CD1c-positive myeloid dendritic cell (primary cell): ENCODE data around the gene UMAD1.

Experiments
- DNase-seq: peaks from one replicate; pipeline ENCODE4 v3.0.0-alpha.2; 2016; ENCODE audit errors: extremely low spot score

UMAD1 gene

DNA sequence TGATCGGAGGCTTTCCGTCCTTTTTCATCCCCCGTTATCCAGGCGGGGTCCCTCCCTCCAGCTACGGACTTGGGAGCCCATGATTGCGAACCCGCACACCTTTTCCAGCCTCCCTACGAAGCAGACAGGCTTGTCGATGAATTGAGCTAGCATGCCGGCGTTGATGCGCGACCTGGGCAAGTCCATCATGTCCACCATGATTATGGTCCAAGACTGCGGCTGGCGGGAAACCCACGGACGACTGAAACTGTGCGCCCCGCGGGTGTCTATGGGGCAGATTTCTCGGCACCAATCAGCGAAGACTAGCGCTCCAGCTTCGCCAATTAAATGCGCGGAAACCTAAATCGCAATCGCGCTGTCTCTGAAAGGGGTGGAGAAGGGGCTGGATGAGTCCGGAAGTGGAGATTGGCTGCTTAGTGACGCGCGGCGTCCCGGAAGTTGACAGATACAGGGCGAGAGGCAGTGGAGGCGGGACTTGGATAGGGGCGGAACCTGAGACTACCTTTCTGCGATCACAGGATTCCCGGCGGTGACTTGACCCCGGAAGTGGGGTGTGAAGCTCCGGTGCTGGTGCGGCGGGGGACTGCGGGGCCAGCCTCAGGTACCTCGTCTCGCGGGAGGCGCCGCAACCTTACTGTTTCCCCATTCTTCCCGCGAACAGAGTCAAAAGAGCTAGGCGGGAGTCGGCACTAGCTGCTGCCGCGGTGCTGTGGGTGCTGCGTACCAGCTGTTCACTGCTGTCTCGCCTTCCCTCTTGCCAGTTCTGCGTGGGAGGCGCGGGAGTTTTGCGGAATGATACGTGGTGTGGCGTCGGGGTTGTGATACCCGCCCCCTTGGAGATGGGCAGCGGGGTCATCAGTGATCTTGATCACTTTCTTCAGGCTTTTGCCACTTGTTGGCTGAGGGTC lies at the start of gene UMAD1:
UMAD1 (plus strand) TSS at position 532 of the 908 bp plus-strand sequence. CDS start 32,620 bp downstream, outside the sequence.
- DNase-seq: peak; percentile 99

DNA sequence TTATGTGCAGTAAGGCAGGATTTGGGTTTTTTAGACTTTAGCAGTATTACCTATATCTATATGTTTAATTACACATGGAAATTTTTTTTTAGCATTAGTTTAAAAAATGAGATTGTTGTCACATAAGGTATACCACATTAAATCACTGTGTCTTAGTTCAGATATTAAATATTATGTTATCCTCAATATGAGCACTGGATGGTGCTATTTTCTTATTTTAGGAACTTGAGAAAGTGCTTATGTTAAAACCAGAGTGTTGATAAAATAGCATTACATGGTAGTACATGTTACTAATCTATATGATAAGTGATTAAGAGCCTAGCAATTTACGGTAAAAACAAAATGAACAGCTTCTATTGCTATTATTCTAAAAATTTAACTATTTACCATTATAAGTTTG lies 45.1 kb upstream of the UMAD1 start:
- DNase-seq: peak; percentile 59

DNA sequence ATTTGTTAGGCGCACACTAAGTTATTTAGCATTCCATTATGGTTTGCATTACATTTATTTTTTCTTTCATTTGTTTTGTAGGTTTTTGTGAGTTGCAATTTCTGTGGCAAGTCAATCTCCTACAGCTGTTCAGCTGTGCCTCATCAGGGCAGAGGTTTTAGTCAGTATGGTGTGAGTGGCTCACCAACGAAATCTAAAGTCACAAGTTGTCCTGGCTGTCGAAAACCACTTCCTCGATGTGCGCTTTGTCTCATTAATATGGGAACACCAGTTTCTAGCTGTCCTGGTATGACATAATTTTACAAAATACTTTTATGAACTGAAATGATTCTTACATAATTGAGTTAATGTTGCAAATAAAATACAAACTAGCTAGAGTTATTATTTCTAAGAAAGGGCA lies 44.4 kb upstream of the UMAD1 start:
- no peak for DNase-seq

DNA sequence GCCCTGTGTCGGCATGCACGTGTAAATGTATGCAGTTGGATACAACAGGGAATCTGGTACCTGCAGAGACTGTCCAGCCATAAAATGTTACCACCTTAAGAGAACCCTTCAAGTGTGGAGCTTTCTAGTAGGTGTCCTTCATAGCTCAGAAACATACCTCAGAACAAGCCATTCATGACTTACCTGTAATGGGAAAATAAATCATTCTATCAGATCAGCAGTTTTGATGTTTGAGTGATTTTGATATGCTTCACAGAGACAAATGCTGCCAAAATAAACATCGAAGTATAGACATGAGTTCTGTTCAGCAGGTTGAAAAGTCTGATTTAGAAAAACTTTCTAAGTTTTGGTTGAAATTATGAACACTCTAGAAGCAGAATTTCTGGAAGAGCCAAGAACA lies 33.5 kb upstream of the UMAD1 start:
- no peak for DNase-seq

DNA sequence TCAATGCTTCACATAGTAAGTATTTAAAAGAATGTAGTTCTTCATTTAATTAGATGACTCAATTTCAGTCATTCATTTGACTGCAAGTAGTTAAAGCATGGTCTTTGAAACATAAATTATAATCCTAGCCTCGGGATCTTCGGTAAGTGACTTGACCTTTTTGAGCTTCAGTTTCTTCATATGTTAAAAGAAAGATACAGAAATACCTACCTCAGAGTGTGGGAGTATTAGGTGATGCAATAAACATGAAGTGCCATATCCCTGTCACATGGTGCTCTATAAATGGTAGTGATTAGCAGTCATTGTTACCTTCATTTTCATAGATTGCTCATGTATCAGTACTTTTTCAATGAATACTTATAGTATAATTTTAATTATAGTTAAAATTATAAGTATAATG lies 31.2 kb upstream of the UMAD1 start:
- DNase-seq: no peak

DNA sequence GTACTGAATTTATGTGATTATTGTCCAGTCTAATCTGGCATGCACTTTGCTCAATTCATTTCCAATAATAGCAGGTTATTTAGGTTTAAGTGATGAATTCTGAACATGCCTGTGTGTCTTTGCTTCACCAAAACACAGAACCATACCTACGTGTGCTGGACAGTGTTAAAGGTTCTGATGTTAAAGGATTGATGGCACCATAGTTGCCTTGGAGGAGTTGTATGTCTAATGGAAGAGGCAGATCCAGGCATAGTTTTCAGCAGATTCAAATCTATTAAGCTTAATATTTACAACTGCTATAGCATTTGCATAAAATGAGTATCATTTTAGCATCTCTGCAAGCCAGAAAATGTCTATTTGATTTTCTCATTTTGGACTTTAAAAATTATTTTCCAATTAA lies 28.0 kb upstream of the UMAD1 start:
- DNase-seq: no peak

DNA sequence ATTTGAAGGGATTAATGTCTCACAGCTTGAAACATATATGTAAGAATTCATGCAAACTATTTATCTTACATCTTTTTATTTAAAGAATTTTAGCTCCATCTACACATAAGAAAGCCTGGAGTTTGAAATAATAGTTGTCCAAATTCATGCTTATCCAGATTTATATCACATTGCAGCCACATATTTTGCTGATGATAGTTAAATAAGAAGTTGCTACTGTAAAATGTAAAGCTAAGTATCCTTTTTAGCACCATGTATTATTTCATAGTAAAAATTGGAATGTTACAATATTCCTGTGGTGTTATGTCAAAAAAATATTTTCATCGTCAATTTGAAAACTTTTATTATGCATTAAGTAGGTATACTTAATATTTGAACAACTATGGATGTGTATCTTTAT lies 27.3 kb upstream of the UMAD1 start:
- no peak for DNase-seq

DNA sequence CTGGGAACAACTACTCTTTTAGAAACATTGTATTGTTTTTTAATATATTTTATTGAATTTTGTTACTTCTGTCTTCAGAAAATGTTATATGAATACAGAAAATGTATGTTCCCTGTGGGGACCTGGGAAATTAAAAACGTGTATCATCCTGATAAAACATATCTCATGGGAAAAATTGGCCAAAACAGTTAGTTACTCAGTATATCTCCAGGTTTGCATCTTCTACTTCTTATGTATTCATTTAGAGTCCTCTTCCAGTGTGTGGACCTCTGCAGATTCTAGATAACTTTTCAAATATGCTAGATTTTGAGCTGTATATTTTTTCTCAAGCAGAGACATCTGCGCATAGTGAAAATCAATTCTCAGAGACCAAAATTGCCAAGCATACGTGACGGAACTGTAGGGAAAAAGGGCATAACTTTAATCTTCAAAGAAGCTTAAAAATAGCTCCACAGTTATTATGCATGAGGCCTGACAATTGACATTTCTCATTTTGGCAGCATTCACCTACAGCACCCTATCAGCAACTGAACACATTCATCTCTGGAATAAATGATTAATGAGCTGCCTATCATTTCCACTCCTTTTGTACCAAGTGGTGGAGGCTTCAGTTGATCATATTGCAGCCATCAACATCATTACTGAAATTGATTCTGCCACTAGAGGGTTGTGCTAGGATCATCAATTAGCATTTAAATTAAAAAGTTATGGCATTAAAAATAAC lies 26.4 kb upstream of the UMAD1 start:
- no peak for DNase-seq

DNA sequence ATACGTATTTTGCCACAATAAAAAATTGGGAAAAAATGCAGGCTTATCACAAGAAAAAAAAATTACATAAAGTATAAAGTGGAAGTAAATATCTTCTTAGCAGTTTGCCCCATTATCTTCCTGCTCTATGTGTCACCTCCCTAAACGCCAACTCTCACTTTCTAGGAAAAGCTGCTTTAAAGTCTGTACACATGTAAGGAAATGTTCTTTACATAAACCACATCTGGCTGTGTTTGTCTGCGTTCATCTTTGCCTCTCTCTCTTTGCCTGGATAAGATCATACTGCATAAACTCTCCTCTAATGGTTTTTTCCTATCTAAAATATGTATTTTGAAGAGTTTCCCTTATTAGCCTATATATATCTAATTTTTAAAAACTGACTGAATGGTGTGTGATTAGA lies 23.0 kb upstream of the UMAD1 start:
- no peak for DNase-seq

DNA sequence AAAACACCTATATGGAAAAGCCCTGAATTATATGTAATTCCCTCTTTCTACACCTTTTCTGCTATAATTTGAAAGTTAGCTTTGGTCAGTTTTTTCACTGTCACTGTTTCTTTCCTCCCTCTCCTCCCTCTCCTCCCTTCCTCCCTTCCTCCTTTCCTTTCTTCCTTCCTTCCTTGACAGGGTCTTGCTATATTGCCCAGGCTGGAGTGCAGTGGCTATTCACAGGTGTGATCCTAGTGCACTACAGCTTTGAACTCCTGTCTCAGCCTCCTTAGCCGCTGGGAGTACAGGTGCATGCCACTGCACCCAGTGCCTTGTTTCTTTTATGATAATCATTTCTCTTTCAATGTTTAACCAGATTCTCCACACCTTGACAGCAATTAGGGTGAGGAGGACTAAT lies 22.1 kb upstream of the UMAD1 start:
- DNase-seq: no peak

DNA sequence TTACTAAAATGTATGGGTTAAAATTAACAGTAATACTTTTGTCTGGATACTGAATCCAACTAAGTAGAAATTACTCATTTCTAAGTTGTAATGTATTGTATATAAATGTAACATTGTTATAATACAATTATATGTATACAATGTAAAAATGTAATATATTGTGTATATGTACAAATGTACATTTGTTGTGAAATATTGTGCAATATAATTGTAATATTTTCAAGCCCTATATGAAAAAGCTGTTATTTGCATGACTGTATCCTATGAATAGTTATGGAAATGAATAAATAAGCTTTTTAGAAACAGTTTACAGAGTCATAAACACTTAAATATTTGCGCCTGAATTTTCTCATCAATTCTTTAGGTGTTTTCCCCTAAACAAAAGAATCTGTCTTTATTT lies 20.3 kb upstream of the UMAD1 start:
- DNase-seq: no peak

DNA sequence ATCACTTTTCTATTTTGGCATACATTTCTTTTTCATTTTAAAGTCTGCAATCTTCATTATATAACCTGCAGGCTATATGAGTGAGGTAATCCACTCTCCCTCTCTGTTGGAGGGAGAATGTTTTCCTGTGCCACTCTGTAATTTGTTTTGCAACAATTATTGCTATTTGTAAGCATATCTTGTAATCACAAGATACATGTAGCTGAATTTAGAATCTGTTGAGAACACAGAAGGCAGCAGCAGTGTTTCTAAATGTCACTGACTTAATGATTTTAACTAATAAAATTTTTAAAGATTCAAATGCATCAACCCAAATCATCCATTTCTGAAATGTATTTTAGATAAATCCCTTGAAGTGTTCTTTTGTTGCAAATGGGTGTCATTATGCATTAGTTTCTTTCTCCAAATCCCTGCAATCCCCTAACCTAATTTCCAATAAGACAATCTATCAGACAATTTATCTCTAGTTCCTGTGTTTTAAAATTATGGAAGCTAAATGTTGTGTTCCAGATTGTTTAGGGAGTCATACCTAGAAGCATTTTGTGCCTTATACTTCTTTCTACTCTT lies 19.8 kb upstream of the UMAD1 start:
- no peak for DNase-seq

DNA sequence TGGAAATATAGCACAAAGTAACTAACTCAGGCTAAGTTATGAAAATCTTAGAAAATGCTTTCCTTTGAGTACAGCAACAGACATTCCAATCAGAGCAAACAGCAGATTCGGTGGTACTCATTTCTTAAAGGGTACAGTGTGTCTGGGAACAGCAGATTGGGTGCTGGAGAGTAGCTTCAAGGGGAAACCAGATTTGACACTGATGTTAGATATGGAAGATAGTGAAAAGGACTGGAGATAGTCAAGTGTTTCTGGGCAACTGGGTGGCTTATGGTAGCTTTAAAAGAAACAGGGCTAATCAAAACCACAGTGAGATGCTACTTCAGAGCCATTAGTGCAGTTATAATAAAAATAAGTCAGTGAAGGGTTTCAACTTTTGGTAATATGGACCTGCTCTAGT lies 12.1 kb upstream of the UMAD1 start:
- no peak for DNase-seq

DNA sequence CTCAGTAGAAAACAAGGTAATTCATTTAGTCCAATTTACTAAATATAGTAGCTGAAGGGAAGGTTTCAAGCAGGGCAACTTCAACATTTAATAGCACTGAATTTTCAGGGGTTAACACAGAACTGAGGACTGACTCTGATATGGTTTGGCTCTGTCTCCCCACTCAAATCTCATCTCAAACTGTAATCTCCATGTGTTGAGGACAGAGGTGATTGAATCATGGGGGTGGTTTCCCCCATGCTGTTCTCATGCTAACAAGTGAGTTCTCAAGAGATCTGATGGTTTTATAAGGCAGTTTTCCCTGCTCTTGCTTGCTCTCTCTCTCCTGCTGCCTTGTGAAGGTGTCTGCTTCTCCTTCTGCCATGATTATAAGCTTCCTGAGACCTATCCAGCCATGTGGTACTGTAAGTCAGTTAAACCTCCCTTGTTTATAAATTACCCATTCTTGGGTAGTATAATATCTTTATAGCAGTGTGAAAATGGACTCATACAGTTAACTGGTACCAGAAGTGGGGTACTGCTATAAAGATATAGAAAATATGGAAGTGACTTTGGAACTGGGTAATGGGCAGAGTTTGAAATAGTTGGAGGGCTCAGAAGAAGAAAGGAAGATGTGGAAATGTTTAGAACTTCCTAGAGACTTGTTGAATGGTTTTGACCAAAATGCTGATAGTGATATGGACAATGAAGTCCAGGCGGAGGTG lies 9.8 kb upstream of the UMAD1 start:
- DNase-seq: no peak

DNA sequence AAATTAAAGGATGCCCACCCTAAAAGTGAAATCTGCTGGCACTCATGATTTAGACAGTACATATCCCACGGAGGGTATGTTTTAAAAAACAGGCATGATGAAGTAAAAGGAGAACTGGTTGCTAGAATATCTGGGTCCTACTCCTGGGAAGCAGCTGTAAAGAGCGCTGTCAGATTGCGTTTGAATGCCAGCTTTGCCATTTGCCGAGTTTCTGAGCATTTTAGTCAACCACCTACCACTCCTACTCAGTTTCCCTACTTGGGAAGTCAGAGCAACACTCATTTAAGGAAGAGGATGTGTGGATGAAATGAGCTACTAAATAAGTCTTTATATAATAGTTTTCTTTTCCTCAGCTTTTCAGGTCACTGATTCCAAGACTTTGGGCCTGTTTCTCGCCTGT lies 1.1 kb upstream of the UMAD1 start:
- peak; percentile 35 for DNase-seq

DNA sequence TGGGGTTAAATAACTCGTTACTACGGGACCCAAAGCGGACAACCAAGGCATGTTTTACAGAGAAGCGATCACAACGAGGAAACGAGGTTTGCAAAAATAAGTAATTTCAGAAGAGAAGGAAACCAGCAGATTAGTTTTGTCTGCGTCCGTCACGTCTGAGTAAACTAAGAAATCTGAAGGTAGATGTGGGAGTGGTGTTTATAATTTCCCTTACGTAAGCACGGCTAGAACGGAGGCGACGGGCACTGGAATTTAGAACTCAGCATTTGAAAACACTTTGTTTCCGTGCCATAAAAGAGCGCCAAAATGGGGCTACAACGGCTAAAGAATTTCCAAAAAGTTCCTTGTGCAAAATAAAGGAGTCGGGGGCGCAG lies 718 bp upstream of the UMAD1 start:
- DNase-seq: peak; percentile 47

DNA sequence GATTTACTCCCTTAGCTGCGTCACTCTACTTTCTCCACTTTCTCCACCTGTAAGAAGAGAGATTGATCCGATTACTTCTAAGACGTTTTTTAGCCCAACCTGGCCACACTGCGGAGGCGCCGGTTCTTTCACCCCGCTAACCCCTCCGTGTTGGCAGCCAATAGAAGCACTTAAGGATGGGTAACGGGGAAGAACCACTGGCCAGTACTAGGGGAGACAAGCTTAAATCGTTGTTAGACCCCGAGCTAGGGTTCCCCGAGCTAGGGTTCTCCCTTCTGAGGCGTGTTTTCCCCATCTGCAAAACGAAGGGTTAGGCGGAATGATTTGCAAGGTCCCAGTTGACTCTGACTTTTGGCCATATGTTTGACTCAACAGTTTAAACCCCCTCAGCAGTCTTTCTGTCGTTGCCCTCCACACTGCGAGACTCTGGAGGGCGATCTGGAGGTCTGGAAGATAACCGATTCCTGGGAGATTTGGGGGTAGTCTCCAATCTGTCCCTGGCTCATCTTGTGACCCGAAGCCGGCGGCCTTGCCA lies 644 bp downstream of the UMAD1 start:
- no peak for DNase-seq

DNA sequence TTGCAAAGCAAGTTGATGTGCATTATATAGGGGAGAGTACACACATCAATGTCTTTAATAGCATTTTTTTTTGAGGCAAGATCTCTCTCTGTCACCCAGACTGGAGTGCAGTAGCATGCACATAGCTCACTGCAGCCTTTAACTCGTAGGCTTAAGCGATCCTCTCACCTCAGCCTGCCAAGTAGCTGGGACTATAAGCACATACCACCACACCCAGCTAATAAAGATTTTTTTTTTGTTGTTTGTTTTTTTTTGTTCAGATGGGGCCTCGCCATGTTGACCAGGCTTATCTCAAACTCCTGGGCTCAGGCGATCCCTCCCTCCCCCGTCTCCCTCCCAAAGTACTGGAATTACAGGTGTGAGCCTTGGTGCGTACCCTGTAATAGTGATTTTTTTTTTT lies 1.5 kb downstream of the UMAD1 start:
- DNase-seq: no peak

DNA sequence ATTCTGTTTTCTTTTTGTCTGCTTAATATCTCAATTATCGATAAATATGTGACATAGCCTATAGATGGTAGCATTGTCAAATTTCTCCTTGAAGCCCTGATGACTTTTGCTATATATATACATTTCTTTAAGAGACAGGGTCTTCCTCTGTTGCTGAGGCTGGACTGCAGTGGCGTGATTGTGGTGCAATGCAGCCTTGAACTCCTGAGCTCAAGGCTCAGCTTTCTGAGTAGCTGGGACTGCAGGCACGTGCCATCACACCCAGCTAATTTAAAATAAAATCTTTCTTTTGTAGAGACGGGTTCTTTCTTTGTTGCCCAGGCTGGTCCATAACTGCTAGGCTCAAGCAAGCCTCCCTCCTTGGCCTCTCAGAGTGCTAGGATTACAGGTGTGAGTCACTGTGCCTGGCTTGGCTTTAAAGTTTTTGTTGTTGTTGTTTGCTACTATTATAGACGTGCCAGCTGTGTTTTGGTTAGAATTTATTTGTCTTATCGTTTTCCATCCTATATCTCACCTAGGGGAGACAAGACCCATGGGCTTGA lies 7.0 kb downstream of the UMAD1 start:
- no peak for DNase-seq

DNA sequence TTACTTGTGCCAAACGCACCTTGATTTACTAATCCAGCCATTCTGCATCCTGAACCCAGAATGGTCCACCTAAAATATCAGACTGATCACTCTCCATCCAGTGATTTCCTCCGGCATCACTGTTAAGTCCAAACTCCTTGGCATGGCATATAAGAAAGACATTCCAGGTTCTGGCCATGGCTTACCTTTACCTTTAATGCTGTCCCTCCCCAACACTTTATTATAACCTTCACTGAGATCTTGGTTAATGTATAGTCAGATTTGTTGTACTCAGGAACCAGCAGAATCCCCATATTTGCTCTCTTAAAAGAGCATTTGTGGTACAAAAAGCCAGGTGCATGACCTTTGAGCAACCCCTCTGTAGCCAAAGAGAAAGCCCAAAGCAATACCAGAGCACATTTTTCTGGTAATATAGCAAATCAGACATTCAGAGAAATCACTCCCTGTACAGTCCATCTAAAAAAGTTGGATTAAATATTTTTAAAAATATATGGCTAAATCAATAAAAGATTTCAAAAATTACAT lies 10.2 kb downstream of the UMAD1 start:
- DNase-seq: no peak

DNA sequence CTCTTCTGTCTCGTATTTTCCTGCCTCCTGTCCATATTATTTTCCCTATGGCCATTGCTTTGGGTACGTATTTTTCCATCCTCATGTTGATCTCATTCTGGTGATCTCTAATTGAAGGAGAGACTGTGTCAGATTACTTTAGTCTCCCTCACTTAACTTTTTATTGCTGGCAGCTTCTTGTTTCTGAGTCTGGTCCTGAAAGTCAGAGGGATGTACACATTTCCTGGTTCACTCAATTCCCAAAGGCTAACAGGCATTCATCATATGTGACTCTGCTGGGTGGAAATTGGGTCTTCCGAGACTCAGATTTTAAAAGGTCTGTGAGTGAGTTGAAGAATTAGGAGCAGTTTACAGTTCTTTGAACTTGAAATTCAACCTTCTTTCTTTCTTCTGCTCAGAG lies 10.9 kb downstream of the UMAD1 start:
- no peak for DNase-seq
